LNCAP (cell line): ENCODE measurements around the gene FIP1L1.
A peak's percentile ranks its signal among the peaks of the same experiment; 100 is the strongest.

Experiments
- TF ChIP-seq, protein P1 (sequence below): fragments of 450-650 bp; IDR thresholded peaks from 2 replicates; pipeline ENCODE4 v1.5.1; 2017; ENCODE audit warnings: mild to moderate bottlenecking

FIP1L1 gene

DNA sequence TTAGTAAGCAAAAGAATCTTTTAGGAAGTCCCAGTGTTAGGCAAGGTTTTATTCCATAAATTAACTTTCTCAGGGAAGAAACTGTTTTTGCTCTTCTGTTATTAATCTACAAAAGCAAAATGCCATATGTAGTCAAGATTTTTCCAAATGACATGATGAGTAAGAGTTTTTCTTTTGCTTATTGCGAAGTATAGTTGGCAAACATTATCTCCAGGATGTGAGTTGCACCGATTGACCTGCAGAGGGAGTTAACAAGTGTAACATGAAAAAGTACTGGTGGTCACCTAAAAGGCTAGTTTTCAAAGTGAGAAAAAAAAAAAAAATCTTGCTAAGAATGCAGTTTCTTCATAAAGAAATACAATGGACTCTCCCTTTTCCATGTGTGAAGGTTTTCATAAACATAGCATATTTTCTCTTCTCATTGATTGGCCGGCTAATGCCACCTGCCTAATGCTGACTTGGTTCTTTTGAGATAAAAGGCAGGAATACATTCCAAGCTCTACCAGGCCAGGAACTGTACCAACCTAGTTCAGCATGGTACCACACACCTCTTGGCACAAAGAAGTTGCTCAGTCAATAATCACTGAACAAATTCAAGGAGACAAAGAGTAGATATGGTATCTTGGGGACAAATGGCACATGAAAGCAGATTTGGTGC is 113.7 kb downstream of the FIP1L1 start:
- TF ChIP-seq, protein P1, sequence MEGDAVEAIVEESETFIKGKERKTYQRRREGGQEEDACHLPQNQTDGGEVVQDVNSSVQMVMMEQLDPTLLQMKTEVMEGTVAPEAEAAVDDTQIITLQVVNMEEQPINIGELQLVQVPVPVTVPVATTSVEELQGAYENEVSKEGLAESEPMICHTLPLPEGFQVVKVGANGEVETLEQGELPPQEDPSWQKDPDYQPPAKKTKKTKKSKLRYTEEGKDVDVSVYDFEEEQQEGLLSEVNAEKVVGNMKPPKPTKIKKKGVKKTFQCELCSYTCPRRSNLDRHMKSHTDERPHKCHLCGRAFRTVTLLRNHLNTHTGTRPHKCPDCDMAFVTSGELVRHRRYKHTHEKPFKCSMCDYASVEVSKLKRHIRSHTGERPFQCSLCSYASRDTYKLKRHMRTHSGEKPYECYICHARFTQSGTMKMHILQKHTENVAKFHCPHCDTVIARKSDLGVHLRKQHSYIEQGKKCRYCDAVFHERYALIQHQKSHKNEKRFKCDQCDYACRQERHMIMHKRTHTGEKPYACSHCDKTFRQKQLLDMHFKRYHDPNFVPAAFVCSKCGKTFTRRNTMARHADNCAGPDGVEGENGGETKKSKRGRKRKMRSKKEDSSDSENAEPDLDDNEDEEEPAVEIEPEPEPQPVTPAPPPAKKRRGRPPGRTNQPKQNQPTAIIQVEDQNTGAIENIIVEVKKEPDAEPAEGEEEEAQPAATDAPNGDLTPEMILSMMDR: peak; percentile 88

DNA sequence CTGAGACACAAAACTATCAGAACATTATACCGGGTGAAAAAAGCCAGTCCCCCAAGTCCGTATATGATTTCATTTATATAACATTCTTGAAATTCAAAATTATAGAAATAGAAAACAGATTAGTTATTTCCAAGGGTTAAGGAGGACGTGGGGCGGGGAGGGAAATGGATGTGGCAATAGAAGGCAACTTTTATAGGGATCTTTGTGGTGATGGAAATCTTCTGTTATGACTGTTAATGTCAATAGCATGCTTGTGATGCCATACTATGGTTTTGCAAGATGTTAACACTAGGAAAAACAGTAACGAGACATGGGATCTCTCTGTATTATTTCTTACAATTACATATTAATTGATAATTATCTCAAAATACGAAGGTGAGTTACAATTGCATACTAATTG is 117.4 kb downstream of the FIP1L1 start:
- TF ChIP-seq, protein P1: no peak

DNA sequence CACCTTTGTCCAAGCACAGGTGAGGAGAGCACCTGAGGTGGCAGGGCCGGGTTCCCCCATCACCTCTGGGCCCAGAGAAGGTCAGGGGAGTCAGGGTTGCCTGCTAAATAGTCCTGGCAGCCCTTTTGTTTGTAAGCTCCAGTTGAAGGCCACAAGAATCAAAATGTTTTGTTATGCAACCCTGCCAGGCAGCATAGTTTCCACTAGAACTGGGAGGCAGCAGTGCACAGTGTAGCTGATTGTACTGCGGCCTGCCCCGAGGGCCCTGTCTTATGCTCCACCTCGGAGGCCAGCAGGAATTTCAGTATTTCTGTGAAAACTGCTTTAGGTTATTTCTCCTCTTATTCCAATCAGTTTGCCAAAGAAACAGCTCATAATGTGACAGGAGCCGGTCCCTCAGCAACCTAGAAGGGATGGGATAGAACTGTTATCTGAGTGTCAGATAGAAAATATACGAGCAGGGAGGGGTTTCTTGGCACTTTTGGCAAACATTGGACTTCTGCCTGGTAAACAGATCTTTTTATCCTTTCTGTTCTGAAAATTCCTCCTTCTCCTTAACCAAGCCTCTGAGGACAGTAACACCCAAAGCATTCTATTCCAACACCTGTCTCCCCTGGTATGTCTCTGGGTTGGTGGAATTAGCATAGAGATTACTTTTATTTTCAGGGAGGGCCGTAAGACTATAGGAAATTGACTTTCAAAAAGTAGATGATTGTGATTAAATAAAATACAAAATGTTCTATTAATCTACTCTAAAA is 120.2 kb downstream of the FIP1L1 start:
- TF ChIP-seq, protein P1: no peak

DNA sequence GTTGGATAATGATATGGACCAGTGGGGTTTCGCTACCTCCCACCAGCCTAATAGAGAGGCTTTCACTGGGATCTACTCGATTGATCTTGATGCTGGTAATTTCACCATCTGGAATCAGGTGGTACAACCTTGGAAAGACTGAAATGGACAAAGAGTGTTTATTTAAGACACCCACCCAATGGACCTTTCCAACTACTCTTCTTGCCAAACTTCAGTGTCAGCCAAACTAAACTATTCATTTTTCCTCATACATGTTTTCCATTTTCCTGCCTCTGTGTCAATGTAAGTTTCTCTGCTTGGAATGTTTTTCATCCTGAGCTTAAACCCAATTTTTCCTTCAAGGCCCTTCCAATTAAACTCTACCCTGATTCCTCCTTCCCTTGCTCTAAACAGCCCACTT is 121.3 kb downstream of the FIP1L1 start:
- TF ChIP-seq, protein P1: no peak

DNA sequence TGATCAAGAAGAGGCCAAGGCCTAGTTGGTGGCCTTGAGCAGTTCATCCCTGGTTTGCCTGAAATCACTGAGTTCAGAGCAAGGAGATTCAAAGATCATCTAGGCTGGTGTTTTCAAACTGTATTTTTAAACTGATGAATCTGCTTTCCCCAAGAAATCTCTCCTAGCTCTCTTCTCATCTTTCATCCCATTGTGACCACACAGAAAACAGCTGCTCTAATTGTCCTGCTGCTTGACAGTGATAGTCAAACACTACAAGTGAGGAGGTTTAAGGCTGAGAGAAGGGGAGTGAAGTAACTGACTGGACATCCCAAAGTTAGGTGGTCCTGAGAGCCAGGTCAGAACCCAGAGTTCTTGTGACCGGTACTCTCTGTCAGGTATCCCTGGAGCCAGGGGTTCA is 122.3 kb downstream of the FIP1L1 start:
- TF ChIP-seq, protein P1: no peak

DNA sequence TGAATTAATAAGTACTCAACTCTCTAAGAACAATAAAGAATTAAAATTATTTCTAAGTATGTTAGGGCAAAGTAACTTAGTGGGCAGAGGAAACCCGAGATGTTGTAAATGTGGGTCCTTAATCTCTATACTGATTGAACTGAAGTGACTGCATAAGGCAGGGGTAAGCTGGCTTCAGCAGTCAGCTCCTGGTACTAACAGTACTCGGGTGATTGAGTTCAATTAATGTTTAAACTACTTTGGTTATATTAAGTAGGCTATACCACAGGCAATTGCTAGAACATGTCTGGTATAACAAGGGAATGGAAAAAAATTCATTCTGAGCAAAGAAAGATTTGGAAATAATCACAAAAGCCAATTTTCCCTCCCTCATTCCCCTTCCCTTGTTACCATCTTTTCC is 123.1 kb downstream of the FIP1L1 start:
- TF ChIP-seq, protein P1: no peak

DNA sequence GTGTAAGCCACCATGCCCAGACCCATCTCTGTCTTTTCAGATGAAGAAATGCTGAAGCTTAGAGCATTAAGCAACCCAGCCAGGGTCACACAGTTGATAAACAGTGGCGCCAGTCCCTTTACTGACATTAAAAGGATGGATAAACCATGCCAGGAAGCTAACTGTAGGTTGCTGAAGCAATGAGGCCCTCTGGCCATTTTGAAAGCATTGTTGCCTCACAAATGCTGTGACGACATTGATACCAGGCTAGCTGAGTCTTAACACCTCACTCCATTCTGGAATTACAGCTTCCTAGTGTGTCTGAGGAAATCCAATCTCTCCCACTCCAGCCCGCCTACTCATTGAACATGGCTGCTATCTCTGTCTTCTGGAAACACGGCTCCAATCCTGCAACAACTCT is 124.1 kb downstream of the FIP1L1 start:
- TF ChIP-seq, protein P1: no peak
